H1 (cell line): ENCODE measurements around the gene CUX1. TPM values are rescaled to one million over a fixed set of nuclear protein-coding genes. Genes with fewer than 3 reads are reported as not detected.
A peak's percentile ranks its signal among the peaks of the same experiment; 100 is the strongest.

ENCODE experiments used
- CTCF ChIA-PET: fragments of 300-600 bp; sonication (Branson Sonifier 250); formaldehyde crosslinking; loops from one replicate; lab custom pipeline; 2021; ENCODE audit not compliant: partially characterized antibody; lab: Charles Lee
- POLR2A ChIA-PET: fragments of 300-600 bp; sonication (Branson Sonifier 250); formaldehyde crosslinking; loops from one replicate; lab custom pipeline; 2021; ENCODE audit warnings: inconsistent platforms; ENCODE audit not compliant: partially characterized antibody; lab: Charles Lee
- DNase-seq, 2 experiments: peaks; one replicate each; pipeline versions ENCODE4 v3.0.0 to v3.0.0-alpha.2; 2010 to 2022; ENCODE audit warnings: low spot score in 2 of 2, low read depth in 1 of 2, mixed read lengths in 1 of 2
- FAIRE-seq: peaks from 2 replicates; lab custom pipeline; 2011; peaks lifted over from hg19 to GRCh38; lab: Jason Lieb, UNC
- H2AFZ ChIP-seq: 2 replicates; pipeline ENCODE4 v1.8.1; 2012; ENCODE audit warnings: low read length, inconsistent platforms
- H2AK5ac ChIP-seq: 2 replicates; pipeline ENCODE4 v1.6.1; 2013; ENCODE audit warnings: low read depth, low read length
- H2BK120ac ChIP-seq: replicated peaks from 2 replicates; pipeline ENCODE3; 2013; ENCODE audit warnings: low read depth, low read length, inconsistent platforms
- H2BK12ac ChIP-seq: 2 replicates; pipeline ENCODE4 v1.6.1; 2013; ENCODE audit warnings: low read depth, low read length
- H2BK15ac ChIP-seq: 2 replicates; pipeline ENCODE4 v1.6.1; 2013; ENCODE audit warnings: low read length
- H2BK20ac ChIP-seq: 2 replicates; pipeline ENCODE4 v1.6.1; 2013; ENCODE audit warnings: low read length
- H2BK5ac ChIP-seq: 2 replicates; pipeline ENCODE4 v1.6.1; 2013; ENCODE audit warnings: low read depth, low read length
- H3K14ac ChIP-seq: 2 replicates; pipeline ENCODE4 v1.6.1; 2013; ENCODE audit warnings: inconsistent platforms; ENCODE audit not compliant: insufficient read length
- H3K18ac ChIP-seq: 2 replicates; pipeline ENCODE4 v1.6.1; 2013; ENCODE audit warnings: low read length; ENCODE audit errors: extremely low read depth
- H3K23ac ChIP-seq: 2 replicates; pipeline ENCODE4 v1.6.1; 2013; ENCODE audit warnings: inconsistent platforms; ENCODE audit not compliant: insufficient read length
- H3K23me2 ChIP-seq: 2 replicates; pipeline ENCODE4 v1.6.1; 2013; ENCODE audit warnings: low read depth, low read length
- H3K27ac ChIP-seq: 2 replicates; pipeline ENCODE4 v1.6.1; 2011; ENCODE audit warnings: low read depth, low read length, inconsistent platforms
- H3K27me3 ChIP-seq, 4 experiments: replicated peaks in 1 of 4; 1 replicate in 1 of 4; 2 replicates in 3 of 4; pipeline versions ENCODE4 v1.6.1 to v1.8.1; 2011 to 2013; ENCODE audit warnings: low read length in 3 of 4, mild to moderate bottlenecking in 3 of 4, inconsistent platforms in 2 of 4, mixed read lengths in 2 of 4, moderate library complexity in 1 of 4; ENCODE audit not compliant: control insufficient read depth in 3 of 4, insufficient read depth in 3 of 4; ENCODE audit errors: extremely low read depth in 1 of 4
- H3K36me3 ChIP-seq, 4 experiments: 2 replicates each; pipeline versions ENCODE4 v1.6.1 to v1.8.1; 2011 to 2013; ENCODE audit warnings: mild to moderate bottlenecking in 4 of 4, low read length in 3 of 4, moderate library complexity in 2 of 4, control low read depth in 1 of 4, inconsistent platforms in 1 of 4; ENCODE audit not compliant: insufficient read depth in 4 of 4, control insufficient read depth in 2 of 4
- H3K4ac ChIP-seq: replicated peaks from 2 replicates; pipeline ENCODE3; 2013; ENCODE audit warnings: low read length, low read depth, mixed read lengths, inconsistent platforms; ENCODE audit not compliant: insufficient read length
- H3K4me1 ChIP-seq, 4 experiments: replicated peaks in 1 of 4; 1 replicate in 1 of 4; 2 replicates in 3 of 4; pipeline versions ENCODE4 v1.6.1 to v1.8.1; 2011 to 2013; ENCODE audit warnings: low read length in 3 of 4, inconsistent platforms in 2 of 4, mixed read lengths in 1 of 4; ENCODE audit not compliant: insufficient read depth in 4 of 4, control insufficient read depth in 3 of 4
- H3K4me2 ChIP-seq, 2 experiments: 2 replicates each; pipeline versions ENCODE4 v1.6.1 to v1.8.1; 2011 to 2013; ENCODE audit warnings: low read depth in 2 of 2, low read length in 2 of 2, control low read depth in 1 of 2, inconsistent platforms in 1 of 2, mild to moderate bottlenecking in 1 of 2; ENCODE audit not compliant: insufficient read depth in 1 of 2
- H3K4me3 ChIP-seq, 4 experiments: fragments of 200-600, 300-600 bp in 1 of 4; sonication (generic), shearing (Covaris generic), sonication (Bioruptor Twin) in 1 of 4; 2 replicates each; pipeline versions ENCODE4 v1.5.1 to v1.8.1; 2011 to 2016; ENCODE audit warnings: low read length in 4 of 4, low read depth in 3 of 4, control low read depth in 2 of 4, inconsistent platforms in 2 of 4, mild to moderate bottlenecking in 2 of 4, mixed read lengths in 1 of 4, moderate library complexity in 1 of 4; ENCODE audit not compliant: insufficient read depth in 2 of 4; ENCODE audit errors: extremely low read depth in 1 of 4
- H3K56ac ChIP-seq: replicated peaks from 2 replicates; pipeline ENCODE3; 2013; ENCODE audit warnings: low read depth, mild to moderate bottlenecking, mixed read lengths, low read length, inconsistent platforms; ENCODE audit not compliant: insufficient read length
- H3K79me1 ChIP-seq: 2 replicates; pipeline ENCODE4 v1.6.1; 2013; ENCODE audit warnings: low read depth, low read length, control low read depth
- H3K79me2 ChIP-seq, 2 experiments: 2 replicates each; pipeline versions ENCODE4 v1.6.1 to v1.8.1; 2012 to 2013; ENCODE audit warnings: low read length in 2 of 2, mild to moderate bottlenecking in 2 of 2, inconsistent platforms in 1 of 2; ENCODE audit not compliant: insufficient read depth in 2 of 2, control insufficient read depth in 1 of 2
- H3K9ac ChIP-seq, 4 experiments: replicated peaks in 1 of 4; 1 replicate in 1 of 4; 2 replicates in 3 of 4; pipeline versions ENCODE4 v1.6.1 to v1.8.1; 2011 to 2013; ENCODE audit warnings: low read depth in 3 of 4, low read length in 3 of 4, control low read depth in 2 of 4, mild to moderate bottlenecking in 2 of 4, moderate library complexity in 2 of 4, inconsistent platforms in 1 of 4; ENCODE audit errors: extremely low read depth in 1 of 4
- H3K9me3 ChIP-seq, 2 experiments: 2 replicates each; pipeline versions ENCODE4 v1.6.1 to v1.8.1; 2012 to 2013; ENCODE audit warnings: mild to moderate bottlenecking in 2 of 2, moderate library complexity in 2 of 2, control low read depth in 1 of 2, inconsistent platforms in 1 of 2, low read depth in 1 of 2, low read length in 1 of 2, mixed read lengths in 1 of 2; ENCODE audit not compliant: insufficient read depth in 2 of 2
- H4K20me1 ChIP-seq, 2 experiments: replicated peaks in 1 of 2; 2 replicates each; pipeline versions ENCODE3 to v1.8.1; 2011 to 2013; ENCODE audit warnings: inconsistent platforms in 2 of 2, low read length in 2 of 2, mild to moderate bottlenecking in 1 of 2; ENCODE audit not compliant: insufficient read depth in 2 of 2, control insufficient read depth in 1 of 2
- H4K5ac ChIP-seq: 2 replicates; pipeline ENCODE4 v1.6.1; 2013; ENCODE audit warnings: low read length, low read depth, mixed read lengths, inconsistent platforms; ENCODE audit not compliant: insufficient read length
- H4K8ac ChIP-seq: 2 replicates; pipeline ENCODE4 v1.8.0; 2013; ENCODE audit warnings: mild to moderate bottlenecking, moderate library complexity, low read length, inconsistent platforms; ENCODE audit not compliant: insufficient read depth; ENCODE audit errors: extremely low read depth
- H4K91ac ChIP-seq: replicated peaks from 2 replicates; pipeline ENCODE3; 2013; ENCODE audit warnings: low read length, mixed read lengths, inconsistent platforms; ENCODE audit not compliant: insufficient read length
- CBX5 ChIP-seq: fragments of 300-800, 300-1000 bp; sonication (generic); IDR thresholded peaks from 2 replicates; pipeline ENCODE4 v1.7.1; 2016; ENCODE audit warnings: antibody characterized with exemption, low read length, low read depth
- EGR1 ChIP-seq: IDR thresholded peaks from 2 replicates; pipeline ENCODE4 v1.6.1; 2011; ENCODE audit warnings: low read depth, low read length, borderline replicate concordance
- GTF2F1 ChIP-seq: IDR thresholded peaks from 2 replicates; pipeline ENCODE4 v1.6.1; 2012; ENCODE audit warnings: low read depth, low read length, improper control_type of control experiment, borderline replicate concordance
- HDAC6 ChIP-seq: IDR thresholded peaks from one replicate; pipeline ENCODE4 v1.7.1; 2012; ENCODE audit warnings: low read depth, mild to moderate bottlenecking, inconsistent platforms, low read length, moderate library complexity
- SIRT6 ChIP-seq: IDR thresholded peaks from one replicate; pipeline ENCODE4 v1.7.1; 2012; ENCODE audit warnings: low read length, inconsistent platforms
- SP4 ChIP-seq: IDR thresholded peaks from 2 replicates; pipeline ENCODE4 v1.6.1; 2012; ENCODE audit warnings: low read length, inconsistent platforms
- SRF ChIP-seq: IDR thresholded peaks from 2 replicates; pipeline ENCODE4 v1.6.1; 2011; ENCODE audit warnings: mild to moderate bottlenecking, low read depth, low read length, moderate library complexity
- WGBS, 2 experiments: shearing (Covaris generic) in 1 of 2; methylation state at CpG; one replicate each; pipeline versions ENCODE4 v1.1.6 to v1.1.7; 2013 to 2015; ENCODE audit warnings: low lambda C conversion rate in 2 of 2, mixed read lengths in 2 of 2, inconsistent platforms in 1 of 2, low coverage in 1 of 2, missing lambda C conversion rate in 1 of 2; ENCODE audit not compliant: insufficient replicate concordance in 2 of 2, insufficient coverage in 1 of 2, insufficient read length in 1 of 2; ENCODE audit errors: extremely low coverage in 1 of 2, missing lambda C conversion rate in 1 of 2; 5-methylcytosine and 5-hydroxymethylcytosine counted together
- polyA plus RNA-seq, 7 experiments: library from polyadenylated mRNA; depleted of rRNA in 3 of 7; stranded (reverse) in 5 of 7; unstranded in 2 of 7; fragments of >200 nt in 5 of 7; fragments of 200-250 nt in 2 of 7; gene quantifications; 1 replicate in 5 of 7; 2 replicates in 1 of 7; 4 replicates in 1 of 7; pipeline versions ENCODE4 v1.2.1 to v1.2.3, GENCODE V29; 2011 to 2013; ENCODE audit warnings: missing spikeins in 2 of 7, mixed read lengths in 2 of 7
- total RNA-seq: library from RNA; stranded (reverse); fragmentation: NEBNext Ultra II Directional; extraction: Animal tissue kit (Norgen Biotek cat#: 25700); gene quantifications from 2 replicates; pipeline ENCODE4 v1.2.1, GENCODE V29; 2021

The CUX1 gene
- total and polyA plus RNA-seq, 2 of the 8 experiments (the other 6 are each of a cell fraction or from before 2014, with no cell fraction given), result 21.6 to 65.9 TPM

DNA sequence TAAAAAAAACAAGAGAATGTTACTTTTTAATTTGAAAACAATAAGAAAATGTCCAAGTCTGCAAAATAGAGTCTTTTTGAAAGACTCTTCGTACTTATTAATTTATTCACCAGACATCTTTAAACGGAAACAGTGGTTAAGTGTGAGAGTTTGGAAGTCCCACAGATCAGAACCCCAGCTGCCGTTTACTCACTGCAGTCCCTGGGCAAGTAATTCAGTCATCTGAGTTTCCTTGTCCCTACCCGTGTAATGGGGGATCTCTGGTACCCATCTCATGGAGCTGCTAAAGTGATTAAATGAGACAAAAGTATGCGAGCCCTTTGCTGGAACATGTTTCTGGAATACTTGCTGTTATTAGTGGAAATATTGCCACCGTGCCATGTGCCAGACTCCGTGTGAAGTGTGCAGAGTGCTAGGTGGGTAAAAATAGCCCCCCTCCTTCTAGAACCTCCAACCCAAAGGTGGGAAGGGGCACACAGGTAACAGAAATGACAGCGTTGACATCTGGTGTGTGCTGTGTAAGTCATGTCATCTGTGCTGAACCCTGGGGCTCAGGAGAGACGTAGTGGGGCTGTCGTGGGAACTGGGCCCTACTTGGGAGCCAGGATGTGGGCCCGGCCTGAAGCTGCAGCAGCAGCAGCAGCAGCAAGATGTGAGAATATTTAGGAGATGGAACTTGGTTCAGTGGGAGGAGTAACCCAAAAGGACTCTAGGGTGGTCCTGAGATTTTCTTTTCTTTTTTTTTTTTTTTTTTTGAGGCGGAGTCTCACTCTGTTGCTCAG is 140.5 kb downstream of the CUX1 start:
- Histone ChIP-seq H3K36me3 (no peaks in the 10 kb centered on the region), H3K23ac (no peak overlapping the region), H4K20me1 (peaks cover 0 to 5% of the 10 kb centered on the region in 2 experiments), H3K14ac (no peak overlapping the region), H3K27ac (no peak overlapping the region), H4K8ac (0 out of 2 replicates have a peak overlapping the region, but pooled peaks have one; percentile 12), H3K9ac (no peak overlapping the region; a peak in 1 of 7 replicates), H3K4me2 (no peak overlapping the region), H3K18ac (no peak overlapping the region), H3K27me3 (no peaks in the 10 kb centered on the region), H2BK12ac (0 out of 2 replicates have a peak overlapping the region, but pooled peaks have one; percentile 75), H3K4me1 (peaks cover 0 to 8% (median 2%) of the 10 kb centered on the region in 4 experiments; a peak in 3 of 7 replicates), H3K79me2 (peaks cover 0 to 81% of the 10 kb centered on the region in 2 experiments; a peak in 2 of 4 replicates), H3K56ac (no peak overlapping the region), H4K5ac (no peak overlapping the region), H2BK120ac (no peak overlapping the region), H3K23me2 (no peaks in the 10 kb centered on the region), H2BK20ac (no peak overlapping the region; the same call in 1 of the 2 replicates), H3K9me3 (no peaks in the 10 kb centered on the region), H2AK5ac (peak overlapping the region; percentile 93; the same call in 1 of the 2 replicates), H3K79me1 (peaks cover 8% of the 10 kb centered on the region), H3K4ac (peak overlapping the region; percentile 33), H4K91ac (no peak overlapping the region), H2BK15ac (no peak overlapping the region), H2AFZ (no peak overlapping the region), H2BK5ac (peak overlapping the region; percentile 32; the same call in 1 of the 2 replicates), H3K4me3 (no peak overlapping the region)
- CTCF ChIA-PET, result interaction anchor here (0.5 kb wide), 1 partner anchor 95 kb away, joined by 3 read pairs; no protein-coding TSS in a partner anchor
- whole genome bisulfite sequencing, 2 experiments, result 90% methylated on average over 11 of the region's 12 CpGs; no CpG with 5 or more reads in 1 of the 2 experiments
- DNase-seq, result no peak
- FAIRE-seq, result no peak
- POLR2A ChIA-PET, result interaction anchor here (0.6 to 1.1 kb wide), 2 partner anchors 22 to 40 kb away, joined by 3 to 5 read pairs; no protein-coding TSS in a partner anchor
- TF ChIP-seq GTF2F1, result no peak
- TF ChIP-seq SRF, result no peak
- no peak for TF ChIP-seq HDAC6
- TF ChIP-seq SP4, result no peak
- no peak for TF ChIP-seq CBX5
- TF ChIP-seq EGR1, result no peak
- no peak for TF ChIP-seq SIRT6
